HG03575 (cell line): ENCODE measurements around the gene PHIP.

Experiments used
- ATAC-seq: cut with Tn5 transposase; IDR thresholded peaks from one replicate; pipeline ENCODE4 v1.9.1; 2021; ENCODE audit not compliant: unreplicated experiment, insufficient number of reproducible peaks, low FRiP score; ENCODE audit errors: extremely low read depth

The PHIP gene

DNA sequence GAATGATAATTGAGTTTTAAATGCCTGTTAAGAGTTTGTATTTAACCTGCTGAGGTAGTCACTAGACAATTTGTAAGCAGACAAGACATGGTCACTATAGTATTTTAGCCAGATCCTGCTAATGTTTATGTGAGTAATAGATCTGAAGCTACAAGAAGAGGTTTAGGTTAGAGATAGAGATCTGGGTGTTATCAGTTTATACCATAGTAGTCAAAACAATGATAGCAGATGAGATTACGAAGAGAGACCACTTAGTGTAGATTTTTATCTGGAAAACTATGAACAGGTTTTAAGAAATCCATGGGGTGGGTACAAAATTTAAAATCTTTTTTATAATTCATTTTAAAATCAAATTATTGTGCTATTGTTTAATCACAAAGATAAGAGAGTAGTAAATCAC, 47.5 kb downstream of the PHIP start:
- ATAC-seq: no peak

DNA sequence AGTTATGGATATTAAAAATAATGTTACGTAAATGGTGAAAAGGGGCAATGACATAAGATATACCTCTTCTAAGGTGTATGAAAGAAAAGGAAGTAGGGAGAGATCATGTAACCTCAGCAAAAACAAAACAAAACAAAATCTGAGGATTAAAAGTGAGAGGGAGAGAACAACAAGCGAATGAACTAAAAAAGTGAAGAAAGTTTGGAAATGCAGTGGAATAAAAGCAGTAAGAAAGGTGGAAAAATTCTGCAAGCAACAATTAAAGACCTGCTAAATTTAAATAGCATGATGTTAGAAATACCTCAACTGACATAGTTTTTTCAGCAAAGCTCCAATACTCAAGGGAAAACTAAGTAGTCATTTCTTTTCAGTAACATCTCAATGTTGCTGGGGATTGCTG, 48.0 kb downstream of the PHIP start:
- ATAC-seq: no peak

DNA sequence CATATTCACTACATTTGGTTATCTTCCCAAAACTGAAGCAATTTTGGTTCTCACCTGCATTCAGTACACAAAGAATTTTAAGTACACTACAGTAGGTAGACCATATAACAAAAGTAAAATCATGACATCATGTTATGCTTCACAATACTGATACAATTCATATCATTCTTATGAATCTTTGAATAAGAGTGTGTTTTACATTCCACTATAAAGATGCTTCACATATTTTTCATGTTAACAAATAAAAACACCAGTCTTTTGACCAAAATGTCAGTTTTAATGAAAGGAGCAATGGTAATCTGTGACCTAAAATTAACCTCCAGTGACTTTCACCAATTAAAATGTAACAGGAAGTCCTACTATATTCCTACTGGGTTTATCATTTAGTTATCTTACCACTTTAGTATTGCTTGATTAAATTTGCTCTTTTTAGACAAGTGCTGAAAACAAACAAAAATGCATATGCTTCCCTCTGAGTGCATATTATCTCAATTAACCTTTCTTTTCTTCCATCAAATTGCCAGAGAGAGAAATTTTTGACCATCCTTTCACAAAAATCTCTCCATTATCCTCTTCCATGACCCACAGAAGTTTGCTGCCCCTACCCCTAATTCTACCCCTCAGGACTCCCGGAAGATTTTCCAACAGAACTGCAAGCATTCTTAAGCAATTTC, 49.3 kb downstream of the PHIP start:
- ATAC-seq: no peak

DNA sequence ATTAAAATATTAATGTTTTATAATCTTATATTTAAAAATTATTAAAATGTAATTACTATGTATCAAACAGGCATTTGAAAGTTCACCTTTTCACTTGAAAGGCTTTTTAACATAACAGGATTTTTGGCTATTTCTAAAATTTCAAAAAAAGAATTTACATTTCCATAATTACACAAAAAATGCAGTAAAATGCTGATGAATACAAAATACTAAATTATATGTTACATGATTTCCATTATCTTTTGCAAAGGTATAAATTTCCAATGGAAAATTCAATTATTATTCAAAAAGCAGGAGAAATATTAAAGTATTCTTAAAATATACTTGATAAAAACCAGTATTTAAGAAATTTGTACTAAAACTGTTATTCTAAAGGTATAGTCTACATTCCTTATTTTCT, 66.1 kb downstream of the PHIP start:
- no peak for ATAC-seq

DNA sequence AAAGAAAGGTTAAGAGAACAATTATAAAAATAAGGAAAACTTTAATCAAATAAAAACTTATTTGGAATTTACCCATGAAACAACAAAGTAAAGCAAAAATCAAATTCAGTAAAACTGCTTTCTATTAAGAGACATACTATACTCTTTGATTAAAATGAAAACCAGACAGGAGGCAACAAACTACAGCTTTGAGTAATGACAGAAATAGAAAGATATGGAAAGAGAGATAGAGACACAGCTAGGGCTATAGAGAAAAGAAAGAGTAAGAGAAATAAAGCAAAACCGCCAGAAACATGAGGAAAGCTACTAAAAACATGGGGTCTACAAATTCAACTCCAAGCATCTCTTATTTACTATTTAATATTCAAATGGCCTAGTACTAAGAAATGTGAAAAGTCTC, 67.6 kb downstream of the PHIP start:
- ATAC-seq: no peak

DNA sequence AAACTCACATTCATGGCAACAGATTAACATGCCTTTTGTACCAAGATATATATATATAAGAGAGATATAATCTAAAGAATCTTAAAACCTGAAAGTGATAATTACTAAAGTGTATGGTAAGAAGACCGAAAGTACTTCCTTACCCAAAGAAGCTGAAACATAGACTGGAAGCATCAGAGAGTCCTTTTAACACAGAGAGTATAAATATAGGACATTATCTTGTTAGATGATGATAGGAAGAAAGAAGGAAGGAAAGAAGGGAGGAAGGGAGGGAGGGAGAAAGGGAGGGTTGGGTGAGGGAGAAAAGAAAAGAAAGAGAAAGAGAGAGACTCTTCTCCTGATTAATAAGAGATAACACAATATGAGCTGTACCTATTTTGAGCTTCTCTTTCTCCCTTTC, 68.2 kb downstream of the PHIP start:
- no peak for ATAC-seq

DNA sequence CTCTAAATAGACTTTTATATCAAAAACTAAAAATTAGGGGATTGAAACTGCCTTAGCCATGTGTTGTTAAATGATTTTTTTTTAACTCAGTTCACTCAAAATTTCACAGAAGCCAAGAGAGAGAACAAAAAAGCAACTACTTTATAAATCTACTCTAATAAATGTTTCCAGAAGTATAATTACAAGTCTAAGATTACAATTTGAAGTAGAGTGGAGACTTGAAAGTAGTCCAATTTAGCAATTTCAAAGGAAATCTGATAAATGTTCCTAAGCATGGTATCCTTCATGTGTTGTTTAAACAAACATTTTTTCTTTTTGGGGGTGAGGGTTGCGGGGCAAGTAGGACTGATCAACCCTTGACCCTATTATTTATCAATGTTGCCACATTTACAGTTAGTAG, 72.6 kb downstream of the PHIP start:
- no peak for ATAC-seq

DNA sequence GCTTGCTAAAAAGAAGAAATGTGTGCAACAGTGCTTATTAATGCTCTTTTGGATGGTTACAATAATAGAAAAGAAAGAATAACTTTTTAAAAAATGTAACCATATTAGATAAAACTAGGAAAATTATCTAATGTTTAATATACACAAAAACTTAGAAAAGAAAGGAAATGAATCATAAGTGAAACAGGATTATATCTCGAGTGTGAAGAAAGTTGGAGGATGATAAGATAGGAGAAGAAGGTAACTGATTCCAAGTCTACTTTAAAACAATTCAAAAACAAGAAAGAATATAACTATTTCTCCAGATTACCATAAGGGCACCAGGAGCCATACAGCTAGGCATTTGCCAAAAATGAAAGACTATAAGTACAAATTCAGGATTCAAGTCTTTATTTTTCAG, 73.0 kb downstream of the PHIP start:
- ATAC-seq: no peak

DNA sequence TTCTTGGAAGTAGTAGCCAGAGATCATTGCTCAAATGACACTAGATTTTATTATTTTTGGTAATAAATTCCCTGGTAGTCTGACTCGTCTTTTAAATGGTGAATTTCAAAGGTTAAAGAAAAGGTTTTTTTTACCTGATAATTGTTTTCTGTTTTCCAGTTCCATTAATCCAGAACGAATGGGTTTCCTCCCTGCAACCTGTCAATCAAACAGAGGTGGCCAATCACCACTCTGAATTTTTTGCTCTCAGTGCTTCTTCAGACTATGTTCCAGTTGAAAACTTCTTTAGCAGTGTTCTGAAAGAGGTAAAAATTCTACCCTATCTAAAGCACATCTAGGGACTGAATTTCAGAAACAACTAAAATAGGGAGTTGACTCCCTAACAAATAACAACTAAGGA, 73.8 kb downstream of the PHIP start:
- ATAC-seq: no peak

DNA sequence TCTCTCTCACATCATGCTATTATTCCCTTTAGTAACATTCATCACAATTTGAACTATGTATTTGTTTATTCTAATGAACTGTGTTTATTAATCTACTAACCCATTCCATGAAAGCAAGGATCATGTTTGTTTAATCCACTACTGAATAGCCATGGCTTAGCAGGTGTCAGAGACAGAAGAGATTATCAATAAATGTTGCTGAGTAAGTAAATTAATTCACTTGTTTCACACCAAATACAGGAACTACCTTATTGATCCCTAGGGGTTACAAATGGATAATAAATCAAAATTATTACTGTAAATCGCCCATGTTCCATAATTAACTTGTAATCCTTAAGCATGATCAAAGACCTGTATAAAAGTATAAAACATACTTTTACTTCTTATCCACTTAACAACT, 76.6 kb downstream of the PHIP start:
- ATAC-seq: no peak

DNA sequence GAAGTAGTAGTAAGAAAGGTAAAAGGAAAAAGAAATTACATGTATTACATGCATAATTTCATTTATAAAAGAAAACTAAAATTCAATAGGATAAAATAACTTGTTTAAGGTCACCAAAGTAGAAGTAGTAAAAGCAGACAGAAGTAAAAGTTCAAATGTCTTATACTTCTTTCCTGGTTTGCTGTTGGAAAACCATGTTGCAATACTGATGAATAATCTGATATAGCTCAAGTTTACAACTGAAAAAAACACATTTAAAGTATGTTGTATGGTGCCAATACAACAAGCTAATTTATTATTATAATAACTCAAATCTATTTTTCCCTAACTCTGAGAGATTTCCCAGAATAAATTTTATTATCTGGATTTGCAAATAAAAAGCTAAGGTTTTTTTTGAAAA, 78.3 kb downstream of the PHIP start:
- no peak for ATAC-seq

DNA sequence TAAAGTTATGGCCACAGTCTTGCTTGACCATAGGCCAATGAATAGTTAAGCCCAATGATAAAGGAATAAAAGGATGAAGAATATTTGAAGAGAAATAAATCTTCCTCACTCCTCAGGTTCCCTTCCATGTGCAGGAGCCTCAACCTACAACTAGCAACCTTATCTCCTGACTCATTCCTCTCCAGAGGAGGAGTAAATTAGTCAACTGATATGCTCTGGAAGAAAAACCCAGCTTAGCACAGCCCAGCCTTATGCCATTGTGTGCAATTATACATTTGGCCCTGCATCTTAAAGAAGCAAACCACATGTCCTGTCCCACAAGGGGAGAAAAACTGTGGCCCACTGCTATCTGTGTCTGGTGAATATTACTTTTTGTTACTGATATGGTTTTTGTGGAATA, 82.1 kb downstream of the PHIP start:
- no peak for ATAC-seq

DNA sequence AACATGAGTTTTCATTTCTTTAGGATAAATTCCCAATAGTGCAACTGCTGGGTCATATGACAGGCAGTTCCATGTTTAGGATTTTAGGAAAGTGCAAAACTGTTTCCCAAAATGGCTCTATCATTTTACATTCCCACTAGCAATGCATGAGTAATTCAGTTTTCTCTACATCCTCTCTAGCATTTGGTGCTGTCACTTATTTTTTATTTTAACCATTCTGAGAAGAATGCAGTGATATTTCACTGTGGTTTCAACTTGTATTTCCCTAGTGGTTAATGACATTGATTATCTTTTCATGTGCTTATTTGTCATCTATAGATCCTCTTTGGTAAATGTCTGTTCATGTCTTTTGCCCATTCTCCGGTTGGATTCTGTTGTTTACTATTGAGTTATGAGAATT, 82.7 kb downstream of the PHIP start:
- ATAC-seq: no peak

DNA sequence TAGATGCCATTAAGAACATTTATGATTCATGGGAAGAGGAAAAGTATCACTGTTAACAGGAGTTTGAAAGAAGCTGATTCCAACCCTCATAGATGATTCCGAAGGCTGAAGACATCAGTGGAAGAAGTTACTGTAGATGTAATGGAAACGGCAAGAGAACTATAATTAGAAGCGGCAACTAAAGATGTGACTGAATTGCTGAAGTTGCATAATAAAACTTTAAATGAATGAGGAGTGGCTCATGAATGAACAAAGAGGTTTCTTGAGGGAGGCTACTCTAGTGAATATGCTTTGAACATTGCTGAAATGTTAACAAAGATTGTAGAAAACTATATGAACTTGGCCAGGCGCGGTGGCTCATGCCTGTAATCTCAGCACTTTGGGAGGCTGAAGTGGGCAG, 84.1 kb downstream of the PHIP start:
- no peak for ATAC-seq

DNA sequence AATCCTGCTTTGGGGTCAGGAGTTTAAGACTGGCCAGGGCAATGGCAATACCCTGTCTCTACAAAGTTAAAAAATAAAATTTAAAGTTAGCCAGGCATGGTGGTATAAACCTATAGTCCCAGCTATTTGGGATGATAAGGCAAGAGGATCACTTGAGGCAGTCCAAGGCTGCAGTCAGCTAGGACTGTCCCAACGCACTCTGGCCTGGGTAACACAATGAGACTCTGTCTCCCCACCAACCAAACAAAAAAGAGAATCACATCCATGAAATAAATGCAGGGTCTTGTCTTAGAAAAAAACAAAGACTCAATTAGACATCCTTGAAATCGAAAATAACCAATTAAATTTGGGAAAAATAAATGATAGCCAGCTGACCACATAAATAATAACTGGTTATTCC, 88.9 kb downstream of the PHIP start:
- no peak for ATAC-seq

DNA sequence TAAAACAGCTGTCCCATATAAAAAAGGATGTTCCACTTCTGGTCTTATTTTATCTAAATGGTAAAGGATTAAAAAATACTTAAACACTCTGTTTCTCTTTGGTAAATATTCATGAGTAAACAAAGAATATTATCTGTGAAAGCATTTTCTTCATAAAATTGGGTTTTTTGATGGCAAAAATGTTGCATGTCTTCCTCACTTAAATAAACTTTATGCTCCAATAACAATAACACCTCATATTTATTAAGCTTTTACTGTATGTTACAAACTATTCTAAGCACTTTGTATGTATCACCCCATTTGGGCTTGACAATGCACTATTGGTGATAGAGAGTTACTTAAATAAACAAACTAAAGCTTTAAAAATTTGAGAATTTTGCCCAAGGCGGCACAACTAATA, 91.9 kb downstream of the PHIP start:
- ATAC-seq: no peak

DNA sequence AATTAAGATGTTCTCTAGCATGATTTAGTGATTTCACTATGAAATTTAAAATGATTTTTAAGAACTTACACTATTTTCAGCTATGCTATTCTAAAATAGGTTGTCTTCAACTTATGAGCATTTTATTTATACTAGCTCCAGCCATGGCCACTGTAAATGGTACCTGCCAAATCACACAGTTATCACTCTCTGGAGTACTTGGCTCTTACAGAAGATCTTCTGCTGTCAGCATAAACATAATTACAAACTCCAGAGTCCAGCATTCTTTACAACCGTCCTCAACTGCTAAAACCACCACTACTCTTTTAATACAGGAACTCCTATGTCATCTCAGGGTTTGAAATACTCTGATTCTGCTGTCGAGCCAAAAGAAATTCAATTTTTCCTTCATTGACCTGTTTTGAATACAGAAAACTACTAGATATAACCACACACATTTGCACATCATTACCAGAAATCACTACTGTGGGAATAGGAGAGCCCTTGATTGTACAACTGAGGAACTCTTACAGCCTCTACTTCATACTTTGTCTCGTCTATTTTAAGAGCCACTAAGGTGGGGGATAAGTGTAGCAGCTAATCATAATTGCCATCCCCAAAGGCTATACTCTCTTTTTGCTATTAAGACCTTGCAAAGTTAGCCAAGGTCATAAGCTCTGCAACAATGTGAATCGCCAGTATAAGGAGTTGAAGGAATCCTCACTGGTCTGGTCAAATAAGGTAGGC, 93.7 kb downstream of the PHIP start:
- no peak for ATAC-seq

DNA sequence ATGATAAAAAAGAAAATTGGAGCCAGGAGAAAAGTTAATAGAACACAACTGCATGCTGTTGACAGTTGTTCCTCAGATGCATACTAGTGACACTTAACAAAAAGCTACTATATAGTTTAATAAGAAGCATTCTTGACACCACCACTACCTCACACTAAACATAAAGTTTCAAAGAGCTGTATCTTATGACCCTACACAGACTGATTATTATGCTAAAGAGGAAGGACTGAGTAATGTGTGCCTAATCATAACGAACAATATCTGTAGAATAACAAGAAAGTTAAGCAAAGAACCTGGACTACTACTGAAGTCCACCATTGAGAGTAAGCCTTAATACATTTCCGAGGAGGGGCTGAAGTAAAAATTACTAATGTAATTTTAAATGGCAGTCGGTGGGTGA, 110.9 kb downstream of the PHIP start:
- no peak for ATAC-seq

DNA sequence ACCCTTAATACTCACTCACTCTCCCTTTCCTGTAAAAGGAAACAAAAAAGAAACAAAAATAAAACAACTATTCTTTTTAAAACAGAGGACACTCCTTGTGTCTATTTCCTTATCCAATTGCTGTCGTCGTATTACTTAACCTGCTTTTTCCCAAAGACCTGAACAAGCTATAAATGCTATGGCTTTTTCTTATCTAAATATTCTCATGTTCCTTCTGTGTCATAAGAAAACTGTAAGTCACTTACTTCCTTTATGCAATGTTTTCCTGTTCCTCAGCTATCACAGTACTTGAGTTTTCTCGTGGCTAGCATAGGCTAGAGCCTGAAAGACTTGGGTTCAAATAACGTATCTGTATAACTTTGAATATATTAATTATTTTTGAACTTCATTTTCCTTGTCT, 111.5 kb downstream of the PHIP start:
- no peak for ATAC-seq

DNA sequence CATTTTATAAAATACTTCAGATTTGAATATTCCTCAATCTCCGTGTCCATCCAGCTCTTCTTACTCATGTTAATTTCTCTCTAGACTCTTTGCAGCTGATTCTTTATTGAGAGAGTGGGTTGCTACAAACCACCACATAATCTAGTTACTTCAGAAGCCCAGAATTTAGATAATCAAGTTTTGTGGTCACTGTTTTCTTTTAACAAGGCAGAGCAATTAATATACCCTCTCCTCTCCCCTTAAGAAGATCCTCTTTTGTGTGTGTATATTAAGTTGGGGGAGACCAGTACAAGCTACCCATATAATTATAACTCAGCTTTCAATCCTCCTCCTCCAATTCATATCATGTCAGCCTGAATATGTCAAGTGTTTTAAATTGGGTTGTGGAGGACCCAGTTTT, 115.6 kb downstream of the PHIP start:
- ATAC-seq: no peak

DNA sequence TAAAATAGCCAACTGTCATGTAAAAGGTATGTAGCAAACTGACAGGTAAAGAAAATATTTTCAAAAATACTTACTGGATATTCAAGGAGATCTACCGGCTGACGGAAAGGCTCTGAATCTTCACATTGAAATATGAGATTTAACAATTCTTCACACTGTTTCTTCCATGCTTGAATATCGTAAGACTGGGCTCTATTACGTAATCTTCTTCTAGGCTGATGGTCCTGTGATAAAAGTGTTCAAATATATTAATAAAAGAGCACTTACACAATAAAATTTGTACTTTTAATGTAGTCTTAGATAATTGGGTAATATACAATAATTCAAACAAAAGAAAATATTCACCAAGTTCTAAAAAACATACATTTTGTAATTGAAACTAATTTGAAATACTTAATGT, 123.3 kb downstream of the PHIP start:
- ATAC-seq: no peak
